ENCODE data around the gene CCDC83. TPM values are rescaled to one million over a fixed set of nuclear protein-coding genes. Genes with fewer than 3 reads are reported as not detected.

The CCDC83 gene
- polyA plus RNA-seq, 1 of the 3 experiments (the other 2 are of a cell fraction), result not detected

GRCh38 chr11:85847436-85847835 lies 7.7 kb upstream of the CCDC83 start:
- H3K27me3 ChIP-seq (ENCODE audit: insufficient read depth), result no peaks in the 10 kb centered on the region
- peaks cover 5 to 7% of the 10 kb centered on the region in 2 experiments; a peak in 1 of 4 replicates for H3K4me1 ChIP-seq (ENCODE audit: control insufficient read depth in 1 of 2, insufficient read depth in 2 of 2, low read depth in 1 of 2, low read length in 1 of 2)
- DNase-seq, result no peak
- TF ChIP-seq ZBTB33 (IDR thresholded peaks at IDR 0.05; ENCODE audit: borderline replicate concordance, low read depth), result no peak
- no peak for TF ChIP-seq IRF3 (IDR thresholded peaks at IDR 0.05; ENCODE audit: low read depth, low read length)
- TF ChIP-seq CHD2 (IDR thresholded peaks at IDR 0.05; ENCODE audit: low read length, partially characterized antibody), result no peak
- no peak for TF ChIP-seq REST (IDR thresholded peaks at IDR 0.05; ENCODE audit: low read depth, low read length)
- TF ChIP-seq MEF2A (IDR thresholded peaks at IDR 0.05; ENCODE audit: borderline replicate concordance, low read depth), result no peak
- no peak for TF ChIP-seq USF1 (IDR thresholded peaks at IDR 0.05; ENCODE audit: borderline replicate concordance, low read depth)
- no peaks in the 10 kb centered on the region for H3K9me2 ChIP-seq
- no peak overlapping the region for H3K4me2 ChIP-seq
- no peak overlapping the region for H3K9ac ChIP-seq
- no peaks in the 10 kb centered on the region for H4K20me1 ChIP-seq (ENCODE audit: insufficient read depth)
- peaks cover 14% of the 10 kb centered on the region for H3F3A ChIP-seq (replicated peaks; ENCODE audit: insufficient read depth)
- H2AFZ ChIP-seq (ENCODE audit: low read depth), result no peak overlapping the region
- H3K9me3 ChIP-seq, result no peaks in the 10 kb centered on the region
- H3K79me2 ChIP-seq (ENCODE audit: insufficient read depth), result no peaks in the 10 kb centered on the region
- no peaks in the 10 kb centered on the region for H3K36me3 ChIP-seq (replicated peaks in 1 of 2; ENCODE audit: control insufficient read depth in 1 of 2, insufficient read depth in 2 of 2, low read length in 1 of 2)
- ChIA-PET POLR2A (no interaction called here), CTCF (no interaction called here)
- no peak overlapping the region for H3K27ac ChIP-seq (ENCODE audit: low read depth in 2 of 2, low read length in 1 of 2)
- H3K4me3 ChIP-seq (ENCODE audit: low read depth in 2 of 2, low read length in 1 of 2), result no peak overlapping the region

- Histone ChIP-seq H4K20me1 (ENCODE audit: insufficient read depth) (no peaks in the 10 kb centered on the region), H3K4me3 (ENCODE audit: low read depth in 2 of 2, low read length in 1 of 2) (no peak overlapping the region), H3K27me3 (ENCODE audit: insufficient read depth) (no peaks in the 10 kb centered on the region), H3K9me2 (no peaks in the 10 kb centered on the region), H3K27ac (ENCODE audit: low read depth in 2 of 2, low read length in 1 of 2) (no peak overlapping the region), H3F3A (replicated peaks; ENCODE audit: insufficient read depth) (peaks cover 14% of the 10 kb centered on the region), H3K9me3 (no peaks in the 10 kb centered on the region), H2AFZ (ENCODE audit: low read depth) (no peak overlapping the region), H3K9ac (no peak overlapping the region), H3K79me2 (ENCODE audit: insufficient read depth) (no peaks in the 10 kb centered on the region), H3K36me3 (replicated peaks in 1 of 2; ENCODE audit: control insufficient read depth in 1 of 2, insufficient read depth in 2 of 2, low read length in 1 of 2) (no peaks in the 10 kb centered on the region), H3K4me1 (ENCODE audit: control insufficient read depth in 1 of 2, insufficient read depth in 2 of 2, low read depth in 1 of 2, low read length in 1 of 2) (peaks cover 5 to 7% of the 10 kb centered on the region in 2 experiments; a peak in 1 of 4 replicates), H3K4me2 (no peak overlapping the region)
- ChIA-PET CTCF (no interaction called here), POLR2A (no interaction called here)
- 72% methylated on average over 3 of the region's 3 CpGs for WGBS (ENCODE audit: low lambda C conversion rate)
- no peak for DNase-seq
- TF ChIP-seq ZBTB33 (IDR thresholded peaks at IDR 0.05; ENCODE audit: borderline replicate concordance, low read depth) (no peak), CTCF (IDR thresholded peaks at IDR 0.05) (no peak), FOSL2 (IDR thresholded peaks at IDR 0.05; ENCODE audit: borderline replicate concordance, low read depth) (no peak), EP300 (IDR thresholded peaks at IDR 0.05; ENCODE audit: borderline replicate concordance in 1 of 2, low read depth in 1 of 2, low read length in 1 of 2) (no peak), RCOR1 (IDR thresholded peaks at IDR 0.05; ENCODE audit: low read length) (no peak), GABPA (IDR thresholded peaks at IDR 0.05; ENCODE audit: low read depth) (no peak), SIN3A (IDR thresholded peaks at IDR 0.05; ENCODE audit: borderline replicate concordance, low read depth, low read length) (no peak), GATA2 (CRISPR knock-in tag; IDR thresholded peaks at IDR 0.05) (no peak), CHD2 (IDR thresholded peaks at IDR 0.05; ENCODE audit: low read length, partially characterized antibody) (no peak), NRF1 (IDR thresholded peaks at IDR 0.05; ENCODE audit: low read depth, low read length) (no peak), FOXM1 (IDR thresholded peaks at IDR 0.05; ENCODE audit: low read depth) (no peak)
These were observed 7.2 kb upstream of the CCDC83 start for GRCh38 chr11:85848006-85848405.
